ENCODE data around the gene SNPH.

SNPH gene

GRCh38 chr20:1292620-1293019 is 26.5 kb downstream of the SNPH start:
- H3K4me1 ChIP-seq (ENCODE audit: low read length): peaks cover 4% of the 10 kb centered on the region
- H3K9ac ChIP-seq (ENCODE audit: low read length): no peak overlapping the region
- TF ChIP-seq CTCF (IDR thresholded peaks at IDR 0.05; ENCODE audit: low read length) (no peak), EZH2 (optimal IDR thresholded peaks at IDR 0.05; ENCODE audit: low read depth, low read length) (no peak), EZH2phosphoT487 (IDR thresholded peaks at IDR 0.05; ENCODE audit: low read length) (no peak)
- no peak overlapping the region for H3K4me2 ChIP-seq (ENCODE audit: low read depth, low read length)
- no peaks in the 10 kb centered on the region for H3K79me2 ChIP-seq (ENCODE audit: low read length)
- H3K36me3 ChIP-seq (replicated peaks; ENCODE audit: insufficient read depth, low read length): no peaks in the 10 kb centered on the region
- H3K9me3 ChIP-seq (replicated peaks; ENCODE audit: insufficient read depth, low read length): no peaks in the 10 kb centered on the region
- no peak for DNase-seq
- H2AFZ ChIP-seq (ENCODE audit: low read length): no peak overlapping the region
- H3K27me3 ChIP-seq (replicated peaks; ENCODE audit: insufficient read depth, low read length): no peaks in the 10 kb centered on the region
- no peaks in the 10 kb centered on the region for H4K20me1 ChIP-seq (ENCODE audit: insufficient read depth, low read length)
- H3F3A ChIP-seq (ENCODE audit: insufficient read depth, low read length): no peaks in the 10 kb centered on the region
- H3K4me3 ChIP-seq (ENCODE audit: low read length): no peak overlapping the region
- H3K9me2 ChIP-seq (replicated peaks; ENCODE audit: insufficient read depth, low read length): no peaks in the 10 kb centered on the region
- H3K27ac ChIP-seq (ENCODE audit: low read length): no peak overlapping the region

- no peaks in the 10 kb centered on the region for H3K9me3 ChIP-seq (replicated peaks; ENCODE audit: insufficient read depth, low read length)
- H3K9ac ChIP-seq (ENCODE audit: low read length): no peak overlapping the region
- H3K4me2 ChIP-seq (ENCODE audit: low read depth, low read length): no peak overlapping the region
- H3K9me2 ChIP-seq (replicated peaks; ENCODE audit: insufficient read depth, low read length): no peaks in the 10 kb centered on the region
- no peaks in the 10 kb centered on the region for H3K79me2 ChIP-seq (ENCODE audit: low read length)
- H3K27me3 ChIP-seq (replicated peaks; ENCODE audit: insufficient read depth, low read length): no peaks in the 10 kb centered on the region
- H4K20me1 ChIP-seq (ENCODE audit: insufficient read depth, low read length): no peaks in the 10 kb centered on the region
- no peaks in the 10 kb centered on the region for H3K4me1 ChIP-seq (ENCODE audit: low read length)
- no peak for DNase-seq
- H2AFZ ChIP-seq (ENCODE audit: low read length): no peak overlapping the region
- no peak overlapping the region for H3K4me3 ChIP-seq (ENCODE audit: low read length)
- H3K27ac ChIP-seq (ENCODE audit: low read length): no peak overlapping the region
- H3K36me3 ChIP-seq (replicated peaks; ENCODE audit: insufficient read depth, low read length): no peaks in the 10 kb centered on the region
- no peak for TF ChIP-seq CTCF (IDR thresholded peaks at IDR 0.05; ENCODE audit: low read length)
- no peak for TF ChIP-seq EZH2phosphoT487 (IDR thresholded peaks at IDR 0.05; ENCODE audit: low read length)
- TF ChIP-seq EZH2 (optimal IDR thresholded peaks at IDR 0.05; ENCODE audit: low read depth, low read length): no peak
- no peaks in the 10 kb centered on the region for H3F3A ChIP-seq (ENCODE audit: insufficient read depth, low read length)
Observed at GRCh38 chr20:1293641-1294379, 27.7 kb downstream of the SNPH start.

GRCh38 chr20:1294497-1294896 is 28.4 kb downstream of the SNPH start:
- no peak overlapping the region for H3K4me2 ChIP-seq (ENCODE audit: low read depth, low read length)
- no peaks in the 10 kb centered on the region for H3K36me3 ChIP-seq (replicated peaks; ENCODE audit: insufficient read depth, low read length)
- H2AFZ ChIP-seq (ENCODE audit: low read length): no peak overlapping the region
- H4K20me1 ChIP-seq (ENCODE audit: insufficient read depth, low read length): no peaks in the 10 kb centered on the region
- H3F3A ChIP-seq (ENCODE audit: insufficient read depth, low read length): no peaks in the 10 kb centered on the region
- no peaks in the 10 kb centered on the region for H3K27me3 ChIP-seq (replicated peaks; ENCODE audit: insufficient read depth, low read length)
- no peaks in the 10 kb centered on the region for H3K4me1 ChIP-seq (ENCODE audit: low read length)
- H3K27ac ChIP-seq (ENCODE audit: low read length): no peak overlapping the region
- H3K79me2 ChIP-seq (ENCODE audit: low read length): no peaks in the 10 kb centered on the region
- no peaks in the 10 kb centered on the region for H3K9me2 ChIP-seq (replicated peaks; ENCODE audit: insufficient read depth, low read length)
- DNase-seq: no peak
- H3K4me3 ChIP-seq (ENCODE audit: low read length): no peak overlapping the region
- no peak overlapping the region for H3K9ac ChIP-seq (ENCODE audit: low read length)
- TF ChIP-seq CTCF (IDR thresholded peaks at IDR 0.05; ENCODE audit: low read length): no peak
- no peak for TF ChIP-seq EZH2 (optimal IDR thresholded peaks at IDR 0.05; ENCODE audit: low read depth, low read length)
- H3K9me3 ChIP-seq (replicated peaks; ENCODE audit: insufficient read depth, low read length): no peaks in the 10 kb centered on the region
